Measurements from ENCODE around the gene ZMYM1. TPM values are rescaled to one million over a fixed set of nuclear protein-coding genes. Genes with fewer than 3 reads are reported as not detected.

ZMYM1 gene
- total RNA-seq, 1 experiment from 2014 or later, result 51.1 TPM

Other genes with a start within 250 kb of the ZMYM1 start
- 39.8 and 55.4 TPM in 2 replicates for gene SMIM12, start 219.6 kb upstream of the ZMYM1 start, total RNA-seq (2014; rRNA removed; shearing (Covaris generic))
- 3.9 and 9.2 TPM in 2 replicates for gene DLGAP3, start 149.7 kb upstream of the ZMYM1 start, total RNA-seq (2014; rRNA removed; shearing (Covaris generic))
- gene TMEM35B, start 94.0 kb upstream of the ZMYM1 start, total RNA-seq (2014; rRNA removed; shearing (Covaris generic)), result 35.6 and 43.0 TPM in 2 replicates
- 11.7 and 19.0 TPM in 2 replicates for gene ZMYM6, start 47.4 kb upstream of the ZMYM1 start, total RNA-seq (2014; rRNA removed; shearing (Covaris generic))
- gene SFPQ, start 113.8 kb downstream of the ZMYM1 start, total RNA-seq (2014; rRNA removed; shearing (Covaris generic)), result 186 and 188 TPM in 2 replicates
- gene ZMYM4, start 189.3 kb downstream of the ZMYM1 start, total RNA-seq (2014; rRNA removed; shearing (Covaris generic)), result 63.9 and 64.1 TPM in 2 replicates